Measurements from ENCODE around the gene STARD3.

GRCh38 chr17:39627047-39627711, 9.8 kb upstream of the STARD3 start:
- TF ChIP-seq ARHGAP35 (IDR thresholded peaks at IDR 0.05; ENCODE audit: partially characterized antibody) (no peak), BACH1 (tag; IDR thresholded peaks at IDR 0.05) (no peak), FOXA1 (IDR thresholded peaks at IDR 0.05; ENCODE audit: borderline replicate concordance) (no peak), POLR2AphosphoS5 (IDR thresholded peaks at IDR 0.05; ENCODE audit: control insufficient read depth, insufficient read depth, low read depth, low read length) (no peak), FOXA3 (CRISPR knock-in tag; conservative IDR thresholded peaks at IDR 0.05 in 1 of 2, IDR thresholded peaks at IDR 0.05 in 1 of 2) (no peak)
